Measurements from ENCODE around the gene MTX1.
"Not testable (repeated sequence)": the region's sequence is repeated elsewhere in the genome, so short reads cannot be mapped to it uniquely, and the experiment has no call there.

Gene MTX1

GRCh38 chr1:155235375-155235774 is 26.9 kb downstream of the MTX1 start:
- not testable (repeated sequence) for DNase-seq (ENCODE audit: low spot score)

- DNase-seq (ENCODE audit: low spot score), result no peak
These were observed 28.0 kb downstream of the MTX1 start for GRCh38 chr1:155236451-155236850.

GRCh38 chr1:155241069-155241679 is 32.7 kb downstream of the MTX1 start:
- peak; percentile 95 for DNase-seq (ENCODE audit: low spot score)

GRCh38 chr1:155241841-155242264 is 33.4 kb downstream of the MTX1 start:
- DNase-seq (ENCODE audit: low spot score), result no peak

- DNase-seq (ENCODE audit: low spot score), result peak; percentile 41
These were observed 34.4 kb downstream of the MTX1 start for GRCh38 chr1:155242805-155243358.

GRCh38 chr1:155244368-155245162 is 36.1 kb downstream of the MTX1 start:
- peak; percentile 100 for DNase-seq (ENCODE audit: low spot score)

GRCh38 chr1:155245163-155245524 is 36.6 kb downstream of the MTX1 start:
- no peak for DNase-seq (ENCODE audit: low spot score)

- DNase-seq (ENCODE audit: low spot score), result not testable (repeated sequence)
These were observed 38.3 kb downstream of the MTX1 start for GRCh38 chr1:155246796-155247195.

GRCh38 chr1:155247667-155248553 is 39.4 kb downstream of the MTX1 start:
- DNase-seq (ENCODE audit: low spot score), result no peak

- no peak for DNase-seq (ENCODE audit: low spot score)
These were observed 41.7 kb downstream of the MTX1 start for GRCh38 chr1:155250246-155250632.

GRCh38 chr1:155250633-155251449 is 42.3 kb downstream of the MTX1 start:
- DNase-seq (ENCODE audit: low spot score), result peak; percentile 94

GRCh38 chr1:155251566-155251965 is 43.1 kb downstream of the MTX1 start:
- DNase-seq (ENCODE audit: low spot score), result no peak

- DNase-seq (ENCODE audit: low spot score), result no peak
These were observed 44.7 kb downstream of the MTX1 start for GRCh38 chr1:155253208-155253607.

GRCh38 chr1:155253797-155254196 is 45.3 kb downstream of the MTX1 start:
- DNase-seq (ENCODE audit: low spot score), result no peak

- no peak for DNase-seq (ENCODE audit: low spot score)
These were observed 45.8 kb downstream of the MTX1 start for GRCh38 chr1:155254228-155254713.

- no peak for DNase-seq (ENCODE audit: low spot score)
These were observed 46.3 kb downstream of the MTX1 start for GRCh38 chr1:155254714-155255242.

- DNase-seq (ENCODE audit: low spot score), result peak; percentile 81
These were observed 46.9 kb downstream of the MTX1 start, which contains the start of gene ENTREP3 for GRCh38 chr1:155255243-155256007. ENTREP3 (minus strand) TSS chr1:155255483; CDS start chr1:155254877, 606 bp downstream.

- DNase-seq (ENCODE audit: low spot score), result no peak
These were observed 47.8 kb downstream of the MTX1 start for GRCh38 chr1:155256058-155256852.

- no peak for DNase-seq (ENCODE audit: low spot score)
These were observed 51.8 kb downstream of the MTX1 start for GRCh38 chr1:155260276-155260675.
